Endothelial cell of umbilical vein (primary cell): Measurements from ENCODE around the gene AQR. TPM values are rescaled to one million over a fixed set of nuclear protein-coding genes. Genes with fewer than 3 reads are reported as not detected.

Experiments
- BruUV-seq: library from RNA; stranded (reverse); fragments of 400-500 nt; replicated peaks from 2 replicates; lab custom pipeline; 2021; lab: Mats Ljungman, UMichigan
- CTCF ChIA-PET: fragments of 300-600, 350-600 bp; sonication (Branson Sonifier 250); formaldehyde crosslinking; loops from one replicate; lab custom pipeline; 2021; ENCODE audit warnings: antibody characterized with exemption, inconsistent platforms; lab: Charles Lee
- POLR2A ChIA-PET: fragments of 300-600, 350-600 bp; sonication (Branson Sonifier 250); formaldehyde crosslinking; loops from one replicate; lab custom pipeline; 2021; ENCODE audit warnings: antibody characterized with exemption, inconsistent platforms; lab: Charles Lee
- DNase-seq: peaks from one replicate; pipeline ENCODE4 v3.0.0-alpha.2; 2011; ENCODE audit warnings: low read depth, low spot score
- FAIRE-seq: peaks from 2 replicates; lab custom pipeline; 2011; peaks lifted over from hg19 to GRCh38; lab: Jason Lieb, UNC
- H2AFZ ChIP-seq: 2 replicates; pipeline ENCODE4 v1.6.0; 2012; ENCODE audit warnings: low read depth, low read length, control low read depth, inconsistent platforms
- H3K27ac ChIP-seq: 2 replicates; pipeline ENCODE4 v1.5.1; 2011; ENCODE audit warnings: low read depth, mild to moderate bottlenecking, control low read depth, low read length, moderate library complexity; ENCODE audit not compliant: insufficient read depth
- H3K27me3 ChIP-seq, 2 experiments: 2 replicates each; pipeline versions ENCODE4 v1.6.0 to v1.6.1; 2011; ENCODE audit warnings: low read length in 2 of 2, mixed read lengths in 1 of 2; ENCODE audit not compliant: control insufficient read depth in 2 of 2, insufficient read depth in 2 of 2
- H3K36me3 ChIP-seq, 2 experiments: 2 replicates in 1 of 2; 3 replicates in 1 of 2; pipeline ENCODE4 v1.5.1; 2011; ENCODE audit warnings: low read length in 2 of 2, mild to moderate bottlenecking in 1 of 2, moderate library complexity in 1 of 2; ENCODE audit not compliant: control insufficient read depth in 2 of 2, insufficient read depth in 2 of 2; ENCODE audit errors: extremely low read depth in 1 of 2
- H3K4me1 ChIP-seq: 3 replicates; pipeline ENCODE4 v1.5.1; 2011; ENCODE audit warnings: mild to moderate bottlenecking, low read length; ENCODE audit not compliant: control insufficient read depth, insufficient read depth; ENCODE audit errors: extremely low read depth
- H3K4me2 ChIP-seq: 2 replicates; pipeline ENCODE4 v1.6.1; 2011; ENCODE audit warnings: low read length, control low read depth, mixed read lengths; ENCODE audit not compliant: insufficient read depth
- H3K4me3 ChIP-seq, 3 experiments: fragments of 200-600 bp in 1 of 3; sonication (generic), shearing (Covaris generic) in 1 of 3; replicated peaks in 1 of 3; 2 replicates each; pipeline ENCODE4 v1.5.1; 2011 to 2016; ENCODE audit warnings: control low read depth in 3 of 3, low read length in 3 of 3, mild to moderate bottlenecking in 2 of 3, inconsistent platforms in 1 of 3, low read depth in 1 of 3, moderate library complexity in 1 of 3; ENCODE audit not compliant: insufficient read depth in 1 of 3
- H3K79me2 ChIP-seq: 2 replicates; pipeline ENCODE4 v1.6.0; 2012; ENCODE audit warnings: low read length, inconsistent platforms; ENCODE audit not compliant: control insufficient read depth, insufficient read depth
- H3K9ac ChIP-seq: replicated peaks from 2 replicates; pipeline ENCODE3; 2011; ENCODE audit warnings: low read length, control low read depth; ENCODE audit not compliant: insufficient read depth; ENCODE audit errors: extremely low read depth
- H3K9me1 ChIP-seq: replicated peaks from 3 replicates; pipeline ENCODE4 v1.6.0; 2011; ENCODE audit warnings: mild to moderate bottlenecking, low read length; ENCODE audit not compliant: control insufficient read depth, insufficient read depth; ENCODE audit errors: extremely low read depth
- H3K9me3 ChIP-seq: replicated peaks from 2 replicates; pipeline ENCODE4 v1.5.1; 2012; ENCODE audit warnings: low read length, inconsistent platforms; ENCODE audit not compliant: control insufficient read depth, insufficient read depth
- H4K20me1 ChIP-seq: replicated peaks from 2 replicates; pipeline ENCODE3; 2011; ENCODE audit warnings: mild to moderate bottlenecking, low read length; ENCODE audit not compliant: control insufficient read depth, insufficient read depth; ENCODE audit errors: extremely low read depth
- EZH2 ChIP-seq: IDR thresholded peaks from 2 replicates; pipeline ENCODE4 v1.6.1; 2012; ENCODE audit warnings: borderline replicate concordance, low read depth, mild to moderate bottlenecking, moderate library complexity, low read length, inconsistent platforms; ENCODE audit not compliant: severe bottlenecking
- FOS ChIP-seq: IDR thresholded peaks from 2 replicates; pipeline ENCODE4 v1.6.1; 2011; ENCODE audit warnings: mild to moderate bottlenecking, low read length, moderate library complexity, borderline replicate concordance; ENCODE audit not compliant: insufficient read depth
- GATA2 ChIP-seq: IDR thresholded peaks from 2 replicates; pipeline ENCODE4 v1.7.0; 2011; ENCODE audit warnings: low read depth, mild to moderate bottlenecking, moderate library complexity, mixed read lengths, low read length; ENCODE audit not compliant: insufficient read length, insufficient read depth
- JUN ChIP-seq: IDR thresholded peaks from 2 replicates; pipeline ENCODE4 v1.6.1; 2011; ENCODE audit warnings: borderline replicate concordance, low read depth; ENCODE audit not compliant: insufficient read length, insufficient read depth
- MYC ChIP-seq: IDR thresholded peaks from one replicate; pipeline ENCODE4 v1.6.1; 2011; ENCODE audit warnings: mild to moderate bottlenecking, low read depth, low read length
- POLR2A ChIP-seq: IDR thresholded peaks from 2 replicates; pipeline ENCODE4 v1.6.1; 2012; ENCODE audit warnings: low read depth, mild to moderate bottlenecking, control low read depth, low read length
- POLR2AphosphoS5 ChIP-seq: IDR thresholded peaks from 2 replicates; pipeline ENCODE4 v1.6.1; 2012; ENCODE audit warnings: low read depth, mild to moderate bottlenecking, control low read depth, low read length, moderate library complexity; ENCODE audit not compliant: insufficient read depth
- dilution Hi-C: fragments of 300-500 bp; cut with MboI; formaldehyde crosslinking; loops from one replicate; pipeline ENCODE4 v1.15.0; 2019; ENCODE audit warnings: low sequenced_read_pairs; ENCODE audit not compliant: extremely low pct_ligation_motif_present
- intact Hi-C: fragments of 100-400 bp; cut with micrococcal nuclease; formaldehyde crosslinking; loops from one replicate; pipeline ENCODE4 v1.10.0; 2022
- polyA plus RNA-seq, 4 experiments: library from polyadenylated mRNA; depleted of rRNA in 3 of 4; stranded (reverse) in 3 of 4; unstranded in 1 of 4; fragments of >200 nt; gene quantifications; 2 replicates each; pipeline versions ENCODE4 v1.2.1 to v1.2.3, GENCODE V29; 2011 to 2012; ENCODE audit warnings: missing spikeins in 1 of 4
- total RNA-seq: library from RNA; stranded (reverse); gene quantifications from 2 replicates; pipeline ENCODE4 v1.2.3, GENCODE V29; 2021
- TF ChIP-seq, protein P1 (sequence below): IDR thresholded peaks from 2 replicates; pipeline ENCODE4 v1.6.1; 2011; ENCODE audit not compliant: insufficient read depth, insufficient read length
- TF ChIP-seq, protein P2 (sequence below), 2 donors: IDR thresholded peaks; 1 replicate in 1 of 2; 2 replicates in 1 of 2; pipeline ENCODE4 v1.5.1; 2011; ENCODE audit warnings: low read length in 2 of 2, mild to moderate bottlenecking in 2 of 2, moderate library complexity in 2 of 2, control low read depth in 1 of 2, inconsistent platforms in 1 of 2, low read depth in 1 of 2; ENCODE audit not compliant: insufficient read depth in 1 of 2; ENCODE audit errors: extremely low read depth in 1 of 2

The AQR gene
- total and polyA plus RNA-seq, 2 donors (not counting 3 experiments of a cell fraction or from before 2014, with no cell fraction given), result 18.7 to 37.5 TPM

DNA sequence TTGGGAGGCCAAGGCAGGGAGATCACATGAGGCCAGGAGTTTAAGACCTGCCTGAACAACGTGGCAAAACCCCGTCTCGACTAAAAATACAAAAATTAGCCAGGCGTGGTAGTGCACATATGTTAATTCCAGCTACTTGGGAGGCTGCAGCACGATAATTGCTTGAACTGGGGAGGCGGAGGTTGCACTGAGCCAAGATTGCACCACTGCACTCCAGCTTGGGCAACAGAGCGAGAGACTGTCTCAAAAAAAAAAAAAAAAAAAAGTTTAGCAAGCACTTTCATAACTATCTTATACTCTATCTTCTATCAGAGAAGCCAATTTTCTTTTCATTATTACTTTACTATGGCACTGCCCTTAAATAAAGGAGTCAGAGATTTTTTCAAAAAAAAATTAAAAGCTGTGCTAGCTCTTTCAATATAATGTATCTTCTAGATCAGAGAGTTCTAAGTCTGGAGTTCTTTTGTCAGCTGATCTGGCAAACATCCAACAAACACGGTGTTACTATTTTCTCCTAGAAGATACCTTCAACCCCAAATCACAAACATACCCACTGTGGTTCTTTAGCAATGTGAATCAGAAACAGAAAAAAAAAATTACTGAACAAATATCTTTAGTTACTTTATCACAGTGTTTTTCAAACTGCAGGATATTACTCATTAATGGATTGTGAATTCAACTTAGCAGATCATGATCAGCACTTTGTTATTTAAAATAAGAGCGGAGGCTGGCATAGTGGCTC is 15.5 kb upstream of the AQR start:
- peak overlapping the region; percentile 59 for H3K27ac ChIP-seq
- no peaks in the 10 kb centered on the region for H3K27me3 ChIP-seq
- no peaks in the 10 kb centered on the region for H4K20me1 ChIP-seq
- peak overlapping the region; percentile 97 for H3K4me2 ChIP-seq
- H3K4me3 ChIP-seq, result peak overlapping the region in 1 of 3 experiments; percentile 32
- no peak overlapping the region for H2AFZ ChIP-seq
- no peaks in the 10 kb centered on the region for H3K9me3 ChIP-seq
- peaks cover 32% of the 10 kb centered on the region for H3K4me1 ChIP-seq
- POLR2A ChIA-PET, result interaction anchor here (0.7 to 1.0 kb wide), 3 partner anchors 10 to 1805 kb away, joined by 4 to 5 read pairs (median 5); partner anchors contain the start of gene AQR
- peak overlapping the region; percentile 24 for H3K9ac ChIP-seq
- FAIRE-seq, result peak; percentile 76
- BruUV-seq, result no TSS peak
- peak; percentile 33 for TF ChIP-seq JUN
- no peak for TF ChIP-seq MYC
- TF ChIP-seq, protein P1, sequence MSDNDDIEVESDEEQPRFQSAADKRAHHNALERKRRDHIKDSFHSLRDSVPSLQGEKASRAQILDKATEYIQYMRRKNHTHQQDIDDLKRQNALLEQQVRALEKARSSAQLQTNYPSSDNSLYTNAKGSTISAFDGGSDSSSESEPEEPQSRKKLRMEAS, result no peak
- TF ChIP-seq EZH2, result no peak
- dilution Hi-C loops (no loop called here), intact Hi-C loops (loop anchor here (5.0 kb wide), 1 partner anchor 322 kb away; no protein-coding TSS in a partner anchor)
- peaks cover 2 to 8% of the 10 kb centered on the region in 2 experiments for H3K36me3 ChIP-seq
- CTCF ChIA-PET, result interaction anchor here (0.6 to 2.6 kb wide), 2 partner anchors 16 to 53 kb away, joined by 3 to 21 read pairs; partner anchors contain the start of gene AQR
- DNase-seq, result peak; percentile 83
- H3K9me1 ChIP-seq, result no peaks in the 10 kb centered on the region
- peaks cover 48% of the 10 kb centered on the region for H3K79me2 ChIP-seq

DNA sequence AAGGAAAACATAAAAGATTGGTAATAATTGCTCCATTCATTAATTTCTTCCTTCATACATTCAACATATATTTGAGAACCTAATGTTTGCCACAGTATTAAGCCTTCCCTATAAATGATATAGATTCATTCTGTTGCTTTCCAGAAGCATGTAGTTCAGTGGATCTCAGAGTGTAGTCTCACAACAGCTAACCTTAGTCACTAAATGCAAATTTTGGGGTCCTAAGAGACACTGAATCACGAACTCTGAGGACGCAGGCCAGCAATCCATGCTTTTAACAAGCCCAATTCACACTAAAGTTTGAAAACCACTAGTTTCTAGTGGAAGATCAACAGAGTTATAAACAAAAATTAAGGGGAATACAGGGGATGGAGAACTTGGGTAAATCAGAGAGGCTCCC is 7.2 kb upstream of the AQR start:
- BruUV-seq, result no TSS peak
- DNase-seq (no peak), FAIRE-seq (no peak)
- H3K27ac ChIP-seq, result no peak overlapping the region
- POLR2A ChIA-PET, result no interaction called here
- H3K79me2 ChIP-seq, result no peaks in the 10 kb centered on the region
- no peak overlapping the region for H3K4me3 ChIP-seq
- H4K20me1 ChIP-seq, result no peaks in the 10 kb centered on the region
- peaks cover 0 to 4% of the 10 kb centered on the region in 2 experiments for H3K36me3 ChIP-seq
- H3K9me1 ChIP-seq, result no peaks in the 10 kb centered on the region
- H3K27me3 ChIP-seq, result no peaks in the 10 kb centered on the region
- TF ChIP-seq JUN (no peak), FOS (no peak), GATA2 (no peak), POLR2A (no peak), MYC (no peak), EZH2 (no peak), POLR2AphosphoS5 (no peak)
- TF ChIP-seq, protein P2, sequence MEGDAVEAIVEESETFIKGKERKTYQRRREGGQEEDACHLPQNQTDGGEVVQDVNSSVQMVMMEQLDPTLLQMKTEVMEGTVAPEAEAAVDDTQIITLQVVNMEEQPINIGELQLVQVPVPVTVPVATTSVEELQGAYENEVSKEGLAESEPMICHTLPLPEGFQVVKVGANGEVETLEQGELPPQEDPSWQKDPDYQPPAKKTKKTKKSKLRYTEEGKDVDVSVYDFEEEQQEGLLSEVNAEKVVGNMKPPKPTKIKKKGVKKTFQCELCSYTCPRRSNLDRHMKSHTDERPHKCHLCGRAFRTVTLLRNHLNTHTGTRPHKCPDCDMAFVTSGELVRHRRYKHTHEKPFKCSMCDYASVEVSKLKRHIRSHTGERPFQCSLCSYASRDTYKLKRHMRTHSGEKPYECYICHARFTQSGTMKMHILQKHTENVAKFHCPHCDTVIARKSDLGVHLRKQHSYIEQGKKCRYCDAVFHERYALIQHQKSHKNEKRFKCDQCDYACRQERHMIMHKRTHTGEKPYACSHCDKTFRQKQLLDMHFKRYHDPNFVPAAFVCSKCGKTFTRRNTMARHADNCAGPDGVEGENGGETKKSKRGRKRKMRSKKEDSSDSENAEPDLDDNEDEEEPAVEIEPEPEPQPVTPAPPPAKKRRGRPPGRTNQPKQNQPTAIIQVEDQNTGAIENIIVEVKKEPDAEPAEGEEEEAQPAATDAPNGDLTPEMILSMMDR (IDR thresholded peaks at IDR 0.05; ENCODE audit: extremely low read depth in 1 of 2, insufficient read depth in 1 of 2, low read depth in 1 of 2, low read length in 2 of 2), result no peak
- TF ChIP-seq, protein P1, result no peak
- peaks cover 4% of the 10 kb centered on the region for H3K4me1 ChIP-seq
- H2AFZ ChIP-seq, result no peak overlapping the region
- intact Hi-C loops (no loop called here), dilution Hi-C loops (no loop called here)
- H3K4me2 ChIP-seq, result no peak overlapping the region
- H3K9me3 ChIP-seq, result no peaks in the 10 kb centered on the region
- no peak overlapping the region for H3K9ac ChIP-seq
- CTCF ChIA-PET, result interaction anchor here (1.8 kb wide), 1 partner anchor 11 kb away, joined by 7 read pairs; the partner anchor contains the start of gene ZNF770
